Dermis microvascular lymphatic vessel endothelial cell (primary cell): Measurements from ENCODE around the gene TEX52. TPM values are rescaled to one million over a fixed set of nuclear protein-coding genes. Genes with fewer than 3 reads are reported as not detected.
"Not testable (repeated sequence)": the region's sequence is repeated elsewhere in the genome, so short reads cannot be mapped to it uniquely, and the experiment has no call there.

ENCODE experiments used
- DNase-seq, 2 donors: peaks; one replicate each; pipeline versions ENCODE4 v3.0.0 to v3.0.0-alpha.2; 2010; ENCODE audit warnings: low read depth in 2 of 2
- total RNA-seq: library from RNA; depleted of rRNA; stranded (reverse); fragments of >200 nt; gene quantifications from 2 replicates; pipeline ENCODE4 v1.2.1, GENCODE V29; 2014

The TEX52 gene
- total RNA-seq, 1 donor from 2014 or later, result not detected

GRCh38 chr12:2868986-2869632, 12.3 kb upstream of the TEX52 start:
- DNase-seq, result not testable (repeated sequence)

- no peak for DNase-seq
These were observed 7.4 kb upstream of the TEX52 start for GRCh38 chr12:2864198-2864597.

- not testable (repeated sequence) for DNase-seq
These were observed 6.6 kb upstream of the TEX52 start for GRCh38 chr12:2863402-2863801.

GRCh38 chr12:2862876-2863275, 6.0 kb upstream of the TEX52 start:
- DNase-seq, result no peak

GRCh38 chr12:2860170-2860569, 3.3 kb upstream of the TEX52 start:
- no peak for DNase-seq

- DNase-seq, result no peak
These were observed 2.1 kb upstream of the TEX52 start for GRCh38 chr12:2858944-2859421.

- no peak for DNase-seq
These were observed 1.5 kb upstream of the TEX52 start for GRCh38 chr12:2858334-2858733.

GRCh38 chr12:2857576-2857975, 737 bp upstream of the TEX52 start:
- no peak for DNase-seq

- no peak for DNase-seq
These were observed 788 bp downstream of the TEX52 start for GRCh38 chr12:2856051-2856450.

GRCh38 chr12:2855546-2855945, 1.3 kb downstream of the TEX52 start:
- DNase-seq, result no peak

GRCh38 chr12:2854669-2855453, 2.0 kb downstream of the TEX52 start:
- DNase-seq, result no peak

GRCh38 chr12:2853626-2854025, 3.2 kb downstream of the TEX52 start:
- DNase-seq, result peak in 1 of 2 donors; percentile 72

- DNase-seq, result no peak
These were observed 4.9 kb downstream of the TEX52 start for GRCh38 chr12:2851931-2852330.

- DNase-seq, result peak in 1 of 2 donors; percentile 55
These were observed 11.6 kb downstream of the TEX52 start for GRCh38 chr12:2845280-2845679.

GRCh38 chr12:2844786-2845185, 12.1 kb downstream of the TEX52 start:
- DNase-seq, result no peak

GRCh38 chr12:2842948-2843347, 13.9 kb downstream of the TEX52 start:
- no peak for DNase-seq

GRCh38 chr12:2841056-2841650, 15.7 kb downstream of the TEX52 start:
- no peak for DNase-seq

GRCh38 chr12:2836574-2836973, 20.3 kb downstream of the TEX52 start:
- no peak for DNase-seq

GRCh38 chr12:2835691-2836403, 21.0 kb downstream of the TEX52 start:
- no peak for DNase-seq

- peak in 1 of 2 donors; percentile 44 for DNase-seq
These were observed 22.0 kb downstream of the TEX52 start, which contains the start of gene NRIP2 for GRCh38 chr12:2834581-2835491. TSS of gene NRIP2 (minus strand) at chr12:2835035. CDS start at chr12:2834983, 52 bp downstream.

- no peak for DNase-seq
These were observed 23.0 kb downstream of the TEX52 start for GRCh38 chr12:2833810-2834209.
